Thymus (tissue), 11 donors: ENCODE results near the gene FAM219A. TPM values are rescaled to one million over a fixed set of nuclear protein-coding genes. Genes with fewer than 3 reads are reported as not detected.
A peak's percentile ranks its signal among the peaks of the same experiment; 100 is the strongest.
"Not testable (repeated sequence)": the region's sequence is repeated elsewhere in the genome, so short reads cannot be mapped to it uniquely, and the experiment has no call there.

Source experiments
- DNase-seq, 9 donors: peaks; one replicate each; pipeline ENCODE4 v3.0.0-alpha.2; 2013; ENCODE audit warnings: low spot score in 9 of 9, low read depth in 6 of 9, missing footprints in 1 of 9
- H3K27ac ChIP-seq, 2 donors: one replicate each; pipeline ENCODE4 v1.5.1; 2013; ENCODE audit warnings: control low read depth in 1 of 2, low read depth in 1 of 2, low read length in 1 of 2, mild to moderate bottlenecking in 1 of 2, moderate library complexity in 1 of 2
- H3K27me3 ChIP-seq, 2 donors: one replicate each; pipeline ENCODE4 v1.5.1; 2013; ENCODE audit warnings: low read length in 1 of 2; ENCODE audit not compliant: control insufficient read depth in 2 of 2, insufficient read depth in 1 of 2
- H3K36me3 ChIP-seq, 2 donors: one replicate each; pipeline ENCODE4 v1.5.1; 2013; ENCODE audit warnings: low read length in 1 of 2, mild to moderate bottlenecking in 1 of 2, moderate library complexity in 1 of 2; ENCODE audit not compliant: control insufficient read depth in 2 of 2, insufficient read depth in 2 of 2
- H3K4me1 ChIP-seq, 2 donors: one replicate each; pipeline ENCODE4 v1.5.1; 2013; ENCODE audit warnings: low read length in 2 of 2; ENCODE audit not compliant: control insufficient read depth in 2 of 2, insufficient read depth in 2 of 2
- H3K4me3 ChIP-seq, 2 donors: one replicate each; pipeline ENCODE4 v1.5.1; 2013; ENCODE audit warnings: low read length in 2 of 2, control low read depth in 1 of 2, mild to moderate bottlenecking in 1 of 2
- H3K9me3 ChIP-seq, 2 donors: one replicate each; pipeline ENCODE4 v1.5.1; 2013; ENCODE audit warnings: low read length in 1 of 2, mild to moderate bottlenecking in 1 of 2; ENCODE audit not compliant: control insufficient read depth in 2 of 2, insufficient read depth in 1 of 2
- WGBS: extraction: QIAGEN DNeasy Blood & Tissue Kit; methylation state at CpG from one replicate; pipeline ENCODE4 v1.1.7; 2013; 5-methylcytosine and 5-hydroxymethylcytosine counted together
- polyA plus RNA-seq: library from polyadenylated mRNA; stranded (reverse); fragments of 200-250 nt; gene quantifications from one replicate; pipeline ENCODE4 v1.2.3, GENCODE V29; 2013
- total RNA-seq: library from RNA; stranded (reverse); fragments of 120-200 nt; gene quantifications from one replicate; pipeline ENCODE4 v1.2.4, GENCODE V29; 2013
- donor health status: healthy.

FAM219A gene
- total and polyA plus RNA-seq, 2 donors, result 3.1 to 9.7 TPM

DNA sequence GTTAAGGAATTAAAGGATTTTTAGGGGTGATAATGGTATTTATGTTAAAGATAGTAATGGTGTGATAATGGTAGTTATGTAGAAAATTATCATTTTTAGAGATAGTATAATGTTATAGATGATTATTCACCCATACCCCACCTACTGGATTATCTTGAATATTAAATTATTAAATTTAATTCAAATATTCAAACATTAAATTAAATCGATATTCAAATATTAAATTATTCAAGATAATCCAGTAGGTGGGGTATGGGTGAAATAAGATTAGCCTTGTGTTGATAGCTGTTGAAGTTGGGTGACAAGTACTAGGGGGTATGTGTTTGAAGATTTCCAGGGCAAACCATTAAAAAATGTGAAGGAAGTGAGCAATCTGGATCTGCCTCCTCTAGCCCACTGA is 15.6 kb downstream of the FAM219A start:
- DNase-seq, result no peak
- no peaks in the 10 kb centered on the region for H3K9me3 ChIP-seq
- no peaks in the 10 kb centered on the region for H3K36me3 ChIP-seq
- no peaks in the 10 kb centered on the region for H3K27me3 ChIP-seq
- no peak overlapping the region for H3K4me3 ChIP-seq
- H3K4me1 ChIP-seq, result no peaks in the 10 kb centered on the region
- 98% methylated on average over 1 of the region's 1 CpG for WGBS
- no peak overlapping the region for H3K27ac ChIP-seq

DNA sequence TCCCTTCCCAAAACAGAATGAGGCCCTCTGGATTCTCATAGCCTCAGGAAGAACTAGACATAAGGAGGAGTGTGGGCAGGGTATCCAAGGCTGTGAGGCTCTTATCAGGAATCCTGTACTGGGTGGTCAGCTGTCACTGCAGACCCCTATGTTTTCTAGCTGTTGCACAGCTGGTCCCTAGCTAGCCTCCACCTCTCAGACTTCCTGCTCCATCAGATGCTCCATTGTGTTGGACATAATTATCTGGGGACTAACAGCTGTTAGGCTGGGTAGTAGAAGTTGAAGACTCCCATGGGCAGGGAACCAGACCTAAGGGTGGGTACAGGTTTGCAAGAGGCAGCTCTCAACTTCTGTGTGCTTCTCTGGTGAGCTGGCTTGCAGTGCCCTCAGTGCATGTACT is 18.4 kb downstream of the FAM219A start:
- Histone ChIP-seq H3K9me3 (no peaks in the 10 kb centered on the region), H3K4me3 (no peak overlapping the region), H3K27me3 (no peaks in the 10 kb centered on the region), H3K36me3 (no peaks in the 10 kb centered on the region), H3K27ac (no peak overlapping the region), H3K4me1 (no peaks in the 10 kb centered on the region)
- no peak for DNase-seq

DNA sequence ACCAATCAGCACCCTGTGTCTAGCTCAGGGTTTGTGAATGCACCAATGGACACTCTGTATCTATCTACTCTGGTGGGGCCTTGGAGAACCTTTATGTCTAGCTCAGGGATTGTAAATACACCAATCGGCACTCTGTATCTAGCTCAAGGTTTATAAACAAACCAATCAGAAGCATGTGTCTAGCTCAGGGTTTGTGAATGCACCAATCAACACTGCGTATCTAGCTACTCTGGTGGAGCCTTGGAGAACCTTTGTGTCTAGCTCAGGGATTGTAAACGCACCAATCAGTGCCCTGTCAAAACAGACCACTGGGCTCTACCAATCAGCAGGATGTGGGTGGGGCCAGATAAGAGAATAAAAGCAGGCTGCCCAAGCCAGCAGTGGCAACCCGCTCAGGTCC is 19.9 kb downstream of the FAM219A start:
- DNase-seq, H3K27ac ChIP-seq, H3K9me3 ChIP-seq, H3K4me3 ChIP-seq, H3K27me3 ChIP-seq, H3K36me3 ChIP-seq, H3K4me1 ChIP-seq: not testable (repeated sequence)
- WGBS, result over 99% methylated on average over 4 of the region's 4 CpGs

GRCh38 chr9:34437926-34438307 is 20.5 kb downstream of the FAM219A start:
- H3K4me3 ChIP-seq, H3K36me3 ChIP-seq, H3K4me1 ChIP-seq, H3K9me3 ChIP-seq, H3K27ac ChIP-seq, H3K27me3 ChIP-seq, DNase-seq: not testable (repeated sequence)
- 97% methylated on average over 28 of the region's 28 CpGs for WGBS

GRCh38 chr9:34437006-34437925 is 21.1 kb downstream of the FAM219A start:
- no peaks in the 10 kb centered on the region for H3K4me1 ChIP-seq
- WGBS, result 82% methylated on average over 14 of the region's 14 CpGs
- H3K9me3 ChIP-seq, result no peaks in the 10 kb centered on the region
- H3K4me3 ChIP-seq, result no peak overlapping the region
- H3K27me3 ChIP-seq, result no peaks in the 10 kb centered on the region
- no peak overlapping the region for H3K27ac ChIP-seq
- DNase-seq, result peak; percentile 37 to 87 (median 72)
- no peaks in the 10 kb centered on the region for H3K36me3 ChIP-seq

DNA sequence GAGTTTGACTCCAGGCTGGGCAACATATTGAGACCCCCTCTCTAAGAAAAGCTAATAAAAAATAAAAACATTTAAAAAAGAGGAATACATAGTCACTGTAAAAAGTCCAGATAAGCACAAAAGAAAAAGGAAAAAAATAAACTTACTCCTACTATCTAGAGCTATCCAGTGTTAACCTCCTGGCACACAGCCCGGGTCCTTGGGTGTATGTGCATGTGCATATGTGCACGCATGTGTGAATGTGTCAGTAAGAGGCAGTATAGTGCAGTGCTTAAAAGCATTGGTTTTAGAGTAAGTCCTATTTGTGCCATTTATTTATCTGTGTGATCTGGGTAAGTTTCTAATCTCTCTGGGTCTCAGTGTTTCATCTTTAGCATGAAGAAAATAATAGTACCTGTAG is 26.7 kb downstream of the FAM219A start:
- H3K27ac ChIP-seq, result no peak overlapping the region
- H3K27me3 ChIP-seq, result no peaks in the 10 kb centered on the region
- H3K4me1 ChIP-seq, result no peaks in the 10 kb centered on the region
- no peaks in the 10 kb centered on the region for H3K36me3 ChIP-seq
- DNase-seq, result no peak
- WGBS, result 98% methylated on average over 2 of the region's 2 CpGs
- H3K4me3 ChIP-seq, result no peak overlapping the region
- no peaks in the 10 kb centered on the region for H3K9me3 ChIP-seq

DNA sequence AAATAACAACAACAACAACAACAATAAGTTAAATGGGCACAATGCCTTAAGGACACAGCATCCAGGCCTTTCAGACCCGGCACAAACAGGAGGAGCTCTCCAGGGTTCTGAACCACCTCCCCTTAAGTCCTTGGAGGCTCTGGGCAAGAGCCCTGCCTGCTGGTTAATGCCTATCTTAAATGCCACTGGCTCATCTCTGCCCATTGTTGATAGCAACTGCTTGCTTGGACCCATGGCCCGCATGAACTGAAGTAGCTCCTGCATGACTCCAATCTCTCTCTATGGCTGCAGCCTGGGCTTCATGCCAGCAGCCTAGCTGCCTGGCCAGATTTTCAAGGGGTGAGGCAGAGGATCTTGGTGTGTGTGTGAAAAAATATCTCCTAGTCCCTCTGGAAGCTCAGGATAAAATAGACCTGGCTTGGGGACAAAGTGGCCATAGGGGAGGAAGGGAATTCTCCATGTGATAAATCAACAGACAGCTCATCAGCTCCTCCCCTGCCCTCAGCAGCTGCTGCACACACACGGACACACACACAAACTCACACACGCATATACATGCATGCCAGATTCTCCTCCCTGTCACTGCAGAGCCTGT is 27.4 kb downstream of the FAM219A start:
- H3K4me1 ChIP-seq, result no peaks in the 10 kb centered on the region
- WGBS, result 56% methylated on average over 4 of the region's 4 CpGs
- DNase-seq, result peak; percentile 18 to 70 (median 38)

GRCh38 chr9:34428325-34428958 is 29.9 kb downstream of the FAM219A start:
- Histone ChIP-seq H3K27ac (no peak overlapping the region), H3K4me1 (no peaks in the 10 kb centered on the region), H3K9me3 (no peaks in the 10 kb centered on the region), H3K36me3 (no peaks in the 10 kb centered on the region), H3K27me3 (no peaks in the 10 kb centered on the region), H3K4me3 (no peak overlapping the region)
- WGBS, result 97% methylated on average over 2 of the region's 2 CpGs
- no peak for DNase-seq

More for the DNA sequence above, 27.4 kb downstream of the FAM219A start:
- H3K9me3 ChIP-seq, result no peaks in the 10 kb centered on the region
- H3K27me3 ChIP-seq, result no peaks in the 10 kb centered on the region
- no peak overlapping the region for H3K27ac ChIP-seq
- H3K36me3 ChIP-seq, result no peaks in the 10 kb centered on the region
- H3K4me3 ChIP-seq, result no peak overlapping the region

GRCh38 chr9:34426347-34427074 is 31.9 kb downstream of the FAM219A start:
- DNase-seq, result no peak
- Histone ChIP-seq H3K27me3 (no peaks in the 10 kb centered on the region), H3K4me3 (no peak overlapping the region), H3K4me1 (no peaks in the 10 kb centered on the region), H3K27ac (no peak overlapping the region), H3K9me3 (no peaks in the 10 kb centered on the region), H3K36me3 (no peaks in the 10 kb centered on the region)
- 96% methylated on average over 5 of the region's 5 CpGs for WGBS
